ENCODE results near the gene CYP2F1.
"Not testable (repeated sequence)": the region's sequence is repeated elsewhere in the genome, so short reads cannot be mapped to it uniquely, and the experiment has no call there.

The CYP2F1 gene

DNA sequence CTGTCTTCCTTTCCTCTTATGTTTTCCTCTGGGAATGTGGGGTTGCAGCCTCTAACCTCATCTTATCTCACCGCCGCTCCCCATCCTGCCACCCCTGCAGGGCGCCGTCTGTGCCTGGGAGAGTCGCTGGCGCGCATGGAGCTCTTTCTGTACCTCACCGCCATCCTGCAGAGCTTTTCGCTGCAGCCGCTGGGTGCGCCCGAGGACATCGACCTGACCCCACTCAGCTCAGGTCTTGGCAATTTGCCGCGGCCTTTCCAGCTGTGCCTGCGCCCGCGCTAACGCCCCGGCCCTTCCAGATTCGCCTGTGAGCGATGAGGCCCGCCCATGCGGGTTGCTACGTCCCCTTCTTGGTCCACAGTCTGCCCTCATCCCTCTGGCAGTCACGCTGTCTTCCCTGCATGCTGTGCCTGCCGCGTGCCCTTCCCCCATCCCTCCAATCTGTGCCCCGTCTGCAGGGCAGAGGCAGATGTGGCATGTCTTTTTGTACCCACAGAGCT lies 13.6 kb downstream of the CYP2F1 start:
- peak; percentile 69 for DNase-seq

DNA sequence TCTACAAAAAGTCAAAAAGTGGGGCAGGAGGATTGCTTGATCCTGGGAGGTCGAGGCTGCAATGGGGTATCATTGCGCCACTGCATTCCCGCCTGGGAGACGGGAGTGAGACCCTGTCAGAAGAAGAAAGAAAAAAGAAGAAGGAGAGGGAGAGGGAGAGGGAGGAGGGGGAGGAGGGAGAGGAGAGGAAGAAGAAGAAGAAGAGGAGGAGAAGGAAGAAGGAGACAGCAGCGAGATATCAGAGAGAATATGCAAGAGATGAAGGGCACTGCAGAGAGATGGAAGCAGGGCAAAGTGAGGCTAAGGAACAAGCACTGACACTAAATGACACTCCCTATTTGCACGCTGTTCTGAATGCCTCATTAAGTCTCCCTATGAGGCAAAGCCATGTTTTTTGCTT lies 14.5 kb downstream of the CYP2F1 start:
- no peak for DNase-seq

GRCh38 chr19:41131186-41131585 lies 17.0 kb downstream of the CYP2F1 start:
- no peak for DNase-seq

DNA sequence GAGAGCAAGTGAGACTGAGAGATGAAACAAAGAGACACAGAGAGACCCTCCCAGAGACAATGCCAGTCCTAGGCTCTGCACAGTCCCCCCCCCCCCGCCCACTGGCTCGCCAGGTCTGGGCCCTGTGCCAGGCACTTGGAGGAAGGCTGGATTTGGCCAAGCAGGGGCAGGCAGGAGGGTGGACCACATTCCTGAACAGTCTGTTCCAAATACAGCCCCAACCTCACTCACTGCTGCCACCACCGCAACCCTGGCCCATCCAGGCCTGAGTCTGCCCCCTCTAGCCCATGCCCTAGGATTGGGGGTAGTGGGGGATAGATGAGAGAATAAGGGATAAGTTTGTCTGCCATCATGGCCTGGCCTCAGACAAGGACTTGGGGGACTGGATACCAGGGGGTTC lies 19.0 kb downstream of the CYP2F1 start:
- DNase-seq: no peak

DNA sequence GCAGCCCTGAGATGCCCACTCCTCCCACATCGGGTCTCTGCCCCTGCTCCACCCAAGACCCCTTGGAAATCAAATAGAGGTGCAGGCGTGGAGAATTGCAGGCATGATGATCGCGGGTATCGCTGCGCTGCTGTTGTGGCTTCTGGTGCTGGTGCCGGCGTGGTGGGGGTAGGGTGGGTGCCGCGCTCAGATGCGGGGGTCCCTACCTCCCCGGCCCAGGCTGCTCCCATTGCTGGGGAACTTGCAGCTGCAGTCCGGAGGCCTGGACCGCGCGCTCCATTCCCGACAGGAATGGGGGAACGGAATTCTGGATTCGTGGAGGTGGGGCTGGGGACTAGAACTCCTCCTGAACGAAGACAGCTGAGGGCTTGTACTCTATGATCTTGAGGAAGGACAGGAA lies 20.4 kb downstream of the CYP2F1 start:
- DNase-seq: no peak

DNA sequence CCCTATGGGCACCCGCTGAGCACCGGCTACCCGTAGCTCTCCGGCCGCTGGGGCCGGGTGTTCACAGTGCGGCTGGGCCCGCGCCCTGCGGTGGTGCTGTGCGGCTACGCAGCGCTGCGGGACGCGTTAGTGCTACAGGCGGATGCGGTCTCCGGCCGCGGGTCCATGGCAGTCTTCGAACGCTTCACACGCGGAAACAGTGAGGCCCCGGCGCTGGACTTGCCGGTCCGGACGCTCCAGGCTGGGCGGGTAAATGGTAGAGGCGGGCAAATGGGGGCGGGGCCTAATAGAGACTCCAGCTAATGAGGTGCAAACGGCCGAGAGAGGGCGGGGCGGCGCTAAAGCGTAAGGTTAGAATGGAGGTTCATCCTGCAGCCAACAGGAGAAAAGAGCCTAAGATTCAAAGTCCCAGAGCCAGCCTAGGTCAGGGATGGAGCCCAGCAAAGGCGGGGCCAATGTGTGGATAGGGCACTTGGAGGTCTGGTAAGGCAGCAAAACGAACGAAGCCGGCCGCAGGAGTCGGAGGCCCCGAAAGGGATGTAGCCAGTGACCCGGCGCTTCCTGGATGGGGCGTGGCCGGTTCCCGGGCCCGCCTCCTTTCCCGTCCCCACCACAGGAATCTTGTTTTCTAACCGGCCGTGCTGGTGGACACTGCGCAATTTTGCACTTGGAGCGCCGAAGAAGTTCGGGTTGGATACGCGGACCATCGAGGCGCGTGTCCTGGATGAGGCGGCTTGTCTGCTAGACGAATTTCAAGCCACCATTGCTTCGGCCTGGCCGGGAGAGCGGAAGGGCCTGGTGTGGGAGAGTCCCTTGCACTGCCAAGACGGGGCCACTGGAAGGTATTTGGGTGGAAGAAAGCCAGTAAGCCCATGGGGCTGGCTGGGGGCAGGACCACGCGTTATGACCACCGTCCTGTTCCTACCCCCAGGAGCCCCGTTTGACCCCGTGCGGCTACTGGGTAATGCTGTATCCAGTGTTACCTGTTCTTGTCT lies 21.5 kb downstream of the CYP2F1 start:
- not testable (repeated sequence) for DNase-seq

DNA sequence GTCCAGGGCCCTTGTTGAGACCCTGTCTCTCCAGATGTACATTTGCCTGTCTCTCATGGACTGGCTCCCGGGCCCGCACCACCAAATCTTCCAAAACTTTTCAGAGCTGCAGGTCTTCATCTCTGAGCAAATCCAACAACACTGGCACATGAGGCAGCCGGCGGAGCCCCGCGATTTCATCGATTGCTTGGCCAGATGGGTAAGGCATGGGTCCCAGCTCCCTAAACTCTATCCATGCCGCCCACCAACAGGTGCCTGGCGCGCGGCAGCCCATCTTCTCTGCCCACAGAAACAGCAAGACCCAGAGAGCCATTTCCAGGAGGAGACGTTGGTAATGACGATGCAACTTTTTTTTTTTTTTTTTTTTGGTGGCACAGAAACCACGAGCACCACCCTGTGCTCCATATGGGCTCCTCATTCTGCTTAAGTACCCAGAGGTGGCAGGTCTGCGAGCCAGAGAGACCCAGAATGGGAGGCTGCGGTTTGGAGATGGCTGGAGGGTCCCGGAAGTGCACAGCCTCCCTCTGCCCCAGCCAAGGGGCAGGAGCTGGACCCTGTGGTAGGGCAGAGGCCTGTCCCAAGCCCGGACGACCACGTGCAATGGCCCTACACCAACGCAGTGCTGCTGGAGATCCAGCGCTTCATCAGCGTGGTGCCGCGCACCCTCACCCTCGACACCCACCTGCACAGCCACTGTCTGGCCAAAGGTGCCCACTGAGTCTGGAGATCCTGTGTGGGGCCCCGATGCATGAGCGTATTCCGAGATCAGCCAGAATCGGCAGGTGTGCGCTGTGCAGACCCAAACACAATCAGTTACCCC lies 22.6 kb downstream of the CYP2F1 start:
- DNase-seq: no peak

DNA sequence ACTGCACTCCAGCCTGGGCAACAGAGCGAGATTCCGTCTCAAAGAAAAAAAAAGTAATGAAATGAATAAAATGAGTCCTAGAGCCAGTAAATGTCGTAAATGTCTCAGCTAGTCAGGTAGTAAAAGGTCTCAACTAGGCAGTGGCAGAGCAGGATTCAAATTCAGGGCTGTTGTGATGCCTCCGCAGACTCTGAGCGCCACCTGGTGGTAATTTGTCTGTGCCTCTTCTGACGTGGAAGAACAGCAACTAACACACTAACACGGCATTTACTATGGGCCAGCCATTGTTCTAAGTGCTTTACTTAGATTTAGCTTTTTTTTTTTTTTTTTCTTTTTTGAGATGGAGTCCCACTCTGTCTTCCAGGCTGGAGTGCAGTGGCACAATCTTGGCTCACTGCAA lies 30.2 kb downstream of the CYP2F1 start:
- peak; percentile 88 for DNase-seq

DNA sequence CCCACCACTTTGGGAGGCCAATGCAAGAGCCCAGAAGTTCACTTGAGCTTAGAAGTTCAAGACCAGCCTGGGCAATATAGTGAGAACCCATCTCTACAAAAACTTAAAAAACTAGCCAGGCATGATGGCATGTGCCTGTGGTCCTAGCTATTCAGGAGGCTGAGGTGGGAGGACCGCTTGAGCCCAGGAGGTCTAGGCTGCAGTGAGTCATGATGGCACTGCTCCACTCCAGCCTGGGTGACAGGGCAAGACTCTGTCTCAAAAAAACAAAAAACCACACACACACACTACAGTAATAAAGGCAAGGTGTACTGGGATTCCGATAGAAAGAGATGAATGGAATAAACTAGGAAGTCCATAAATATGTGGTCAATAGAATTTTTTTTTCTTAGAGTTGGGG lies 35.6 kb downstream of the CYP2F1 start:
- DNase-seq: no peak

GRCh38 chr19:41150986-41151385 lies 36.8 kb downstream of the CYP2F1 start:
- not testable (repeated sequence) for DNase-seq

DNA sequence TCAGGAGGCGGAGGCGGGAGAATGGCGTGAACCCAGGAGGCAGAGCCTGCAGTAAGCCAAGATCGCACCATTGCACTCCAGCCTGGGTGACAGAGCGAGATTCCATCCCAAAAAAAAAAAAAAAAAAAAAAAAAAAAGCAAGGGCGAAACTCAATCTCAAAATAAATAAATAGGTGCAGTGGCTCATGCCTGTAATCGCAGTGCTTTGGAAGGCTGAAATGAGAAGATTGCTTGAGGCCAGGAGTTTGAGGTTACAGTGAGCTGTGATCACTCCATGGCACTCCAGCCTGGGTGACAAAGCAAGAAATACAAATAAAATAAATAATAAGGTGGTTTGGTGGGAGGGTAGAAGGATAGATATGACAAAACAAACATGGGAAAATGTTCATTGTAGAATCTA lies 39.8 kb downstream of the CYP2F1 start:
- no peak for DNase-seq

DNA sequence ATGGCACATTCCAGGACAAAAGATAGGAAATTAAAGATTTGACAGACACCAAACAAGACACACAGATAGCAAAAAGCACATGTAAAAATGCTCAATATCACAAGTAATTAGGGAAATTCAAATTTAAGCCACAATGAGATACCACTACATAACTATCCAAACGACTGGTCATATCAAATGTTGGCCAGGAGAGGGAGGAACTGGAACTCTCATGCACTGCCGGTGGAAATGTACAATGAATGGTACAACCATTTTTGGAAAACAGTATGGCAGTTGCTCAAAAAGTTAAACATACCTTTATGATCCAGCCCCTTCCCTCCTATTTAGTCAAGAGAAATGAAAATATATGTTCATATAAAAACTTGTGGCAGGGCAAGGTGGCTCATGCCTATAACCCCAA lies 42.0 kb downstream of the CYP2F1 start:
- no peak for DNase-seq

- DNase-seq: no peak
Observed at GRCh38 chr19:41159881-41160280, 45.6 kb downstream of the CYP2F1 start.

DNA sequence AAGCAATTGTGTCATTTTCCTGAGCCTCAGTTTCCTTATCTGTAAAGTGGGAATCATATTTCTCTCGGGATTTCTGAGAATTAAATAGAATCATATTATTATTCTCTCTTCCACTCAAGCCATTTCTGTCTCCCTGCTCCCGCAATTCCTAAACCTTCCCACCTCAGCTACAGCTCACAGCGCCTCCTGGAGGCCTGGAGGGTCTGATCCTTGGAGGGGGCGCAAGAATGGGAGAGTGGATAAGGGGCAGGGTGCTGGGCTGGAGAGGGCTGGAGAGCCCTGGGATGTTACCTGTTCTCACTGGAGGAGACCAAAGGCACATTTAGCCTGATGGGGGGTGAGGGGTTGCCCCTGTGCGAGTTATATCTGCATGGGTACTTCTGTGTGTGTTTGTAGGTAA lies 47.7 kb downstream of the CYP2F1 start:
- no peak for DNase-seq

DNA sequence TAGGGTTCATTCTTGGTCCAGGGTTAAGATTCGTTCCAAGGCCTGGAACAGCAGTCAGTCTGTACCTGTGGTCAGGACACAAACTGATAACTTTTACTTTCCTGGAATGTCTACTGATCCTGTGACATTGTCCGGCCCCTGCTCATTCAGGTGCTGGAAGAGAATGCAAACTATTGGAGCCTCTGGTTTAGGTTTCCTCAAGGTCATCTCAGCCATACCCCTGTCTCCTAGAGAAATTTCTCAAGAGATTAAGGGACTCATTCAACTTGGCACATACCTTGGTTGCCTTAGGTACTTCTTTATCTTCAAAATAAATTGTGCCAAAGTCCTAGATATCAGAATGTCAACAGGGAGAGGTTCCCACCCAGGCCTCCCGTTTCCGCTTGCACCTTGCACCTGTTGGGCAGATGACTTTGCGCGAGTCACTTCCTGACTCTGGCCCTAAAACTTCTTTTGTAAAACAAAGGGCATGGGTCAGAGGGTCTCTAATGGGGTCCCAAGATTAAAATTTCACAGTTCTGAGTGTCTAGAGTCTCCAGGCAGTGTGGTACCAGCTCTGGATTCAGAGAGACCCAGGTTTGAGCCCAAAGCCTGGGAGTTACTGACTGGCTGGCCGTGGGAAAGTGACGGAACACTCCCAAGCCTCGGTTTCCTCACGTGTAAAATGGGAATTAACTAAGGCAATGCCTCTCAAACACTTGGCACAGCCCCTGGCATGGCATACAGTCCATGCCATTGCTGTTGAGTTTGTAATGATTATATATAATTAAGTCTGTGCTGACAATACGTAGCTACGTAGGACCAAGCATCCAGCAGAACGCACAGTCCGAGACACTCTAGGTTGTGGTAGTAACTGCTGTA lies 52.9 kb downstream of the CYP2F1 start:
- no peak for DNase-seq

- no peak for DNase-seq
Observed at GRCh38 chr19:41172297-41173164, 58.3 kb downstream of the CYP2F1 start.

GRCh38 chr19:41174297-41174928 lies 60.2 kb downstream of the CYP2F1 start:
- DNase-seq: no peak

DNA sequence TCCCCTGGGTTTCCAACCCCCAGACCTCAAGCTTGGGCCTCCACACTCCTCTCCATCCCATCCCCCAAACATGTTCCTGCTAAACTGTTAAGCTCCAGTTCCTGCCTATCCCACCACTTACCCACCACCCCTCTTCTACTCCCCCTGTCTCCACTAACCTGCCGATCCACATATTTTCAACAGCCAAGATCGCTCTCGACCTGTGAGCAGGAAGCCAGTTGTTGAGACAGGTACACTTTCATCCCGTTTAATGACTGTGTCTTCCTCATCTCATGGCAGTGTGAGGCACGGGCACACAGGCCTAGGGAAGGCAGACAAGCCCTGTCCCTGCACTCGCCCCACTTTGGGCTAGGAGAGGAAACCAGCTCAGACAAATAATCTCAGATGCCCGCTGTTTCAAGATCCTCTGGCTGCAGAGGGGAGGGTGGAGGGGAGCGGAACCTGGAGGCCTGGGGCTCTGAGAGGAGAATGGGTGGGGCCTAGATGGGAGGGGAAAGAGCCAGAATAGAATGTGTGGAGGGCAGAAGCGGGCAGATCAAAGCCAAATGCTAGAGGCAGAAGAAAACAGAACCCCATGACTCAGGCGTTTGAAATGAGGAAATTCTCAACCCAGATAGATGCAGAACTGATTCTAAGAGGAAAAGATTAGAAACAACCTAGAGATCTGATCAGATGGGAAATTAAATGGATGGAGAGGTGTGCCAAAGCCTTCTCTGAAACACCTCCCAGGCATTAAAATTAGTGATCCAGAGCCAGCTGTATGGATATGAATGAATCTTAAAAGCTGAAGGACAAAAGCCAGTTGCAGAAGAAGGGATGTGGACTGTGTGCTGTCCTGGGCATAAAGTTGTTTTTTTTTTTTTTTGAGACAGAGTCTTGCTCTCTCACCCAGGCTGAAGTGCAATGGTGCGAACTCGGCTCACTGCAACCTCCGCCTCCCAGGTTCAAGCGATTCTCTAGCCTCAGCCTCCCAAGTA lies 61.9 kb downstream of the CYP2F1 start:
- DNase-seq: peak; percentile 44

Data from activated CD8-positive, alpha-beta memory T cell treated with anti-CD3 and anti-CD28 coated beads, Interleukin-2, amount 50 U/mL, for 4 hours (primary cell).